Measurements from ENCODE around the gene SGPP1.
A peak's percentile ranks its signal among the peaks of the same experiment; 100 is the strongest.

SGPP1 gene

DNA sequence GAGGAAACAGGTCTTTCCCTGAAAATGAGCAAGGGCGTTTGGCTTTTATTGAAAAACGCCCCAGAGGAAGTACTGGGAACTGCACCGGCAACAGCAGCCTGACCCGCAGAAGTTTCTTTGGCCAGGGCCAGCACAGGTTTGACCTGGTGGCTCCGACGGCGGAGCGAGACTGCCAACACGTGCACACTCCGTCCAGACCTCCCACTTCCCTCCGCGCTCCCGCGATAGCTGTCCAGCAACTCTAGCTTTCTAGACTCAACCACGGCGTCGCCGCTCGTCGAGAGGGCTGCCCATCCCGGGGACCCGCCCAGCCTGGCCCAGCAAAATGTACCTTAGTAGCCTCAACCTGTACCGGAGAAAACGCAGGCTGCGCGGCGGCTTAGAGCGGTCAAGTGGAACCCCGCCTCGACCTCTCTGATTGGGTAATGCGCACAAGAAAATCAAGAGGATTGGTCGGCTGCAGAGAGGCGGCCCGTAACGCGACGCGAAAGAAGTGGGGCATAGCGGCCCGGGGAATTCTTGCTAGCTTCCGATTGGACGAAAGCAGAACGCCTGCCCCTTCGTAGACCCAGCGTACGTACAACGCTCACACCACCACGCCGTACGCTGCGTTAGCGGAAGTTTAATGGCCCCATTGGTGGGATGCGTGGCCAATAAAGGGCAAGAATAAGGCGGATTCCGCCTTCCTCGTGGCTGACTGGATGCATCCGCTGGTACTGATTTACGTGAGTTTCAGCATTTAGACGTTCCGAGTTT is 86.2 kb downstream of the SGPP1 start, which contains the start of gene WDR89 (continued):
- TF ChIP-seq, protein P1, sequence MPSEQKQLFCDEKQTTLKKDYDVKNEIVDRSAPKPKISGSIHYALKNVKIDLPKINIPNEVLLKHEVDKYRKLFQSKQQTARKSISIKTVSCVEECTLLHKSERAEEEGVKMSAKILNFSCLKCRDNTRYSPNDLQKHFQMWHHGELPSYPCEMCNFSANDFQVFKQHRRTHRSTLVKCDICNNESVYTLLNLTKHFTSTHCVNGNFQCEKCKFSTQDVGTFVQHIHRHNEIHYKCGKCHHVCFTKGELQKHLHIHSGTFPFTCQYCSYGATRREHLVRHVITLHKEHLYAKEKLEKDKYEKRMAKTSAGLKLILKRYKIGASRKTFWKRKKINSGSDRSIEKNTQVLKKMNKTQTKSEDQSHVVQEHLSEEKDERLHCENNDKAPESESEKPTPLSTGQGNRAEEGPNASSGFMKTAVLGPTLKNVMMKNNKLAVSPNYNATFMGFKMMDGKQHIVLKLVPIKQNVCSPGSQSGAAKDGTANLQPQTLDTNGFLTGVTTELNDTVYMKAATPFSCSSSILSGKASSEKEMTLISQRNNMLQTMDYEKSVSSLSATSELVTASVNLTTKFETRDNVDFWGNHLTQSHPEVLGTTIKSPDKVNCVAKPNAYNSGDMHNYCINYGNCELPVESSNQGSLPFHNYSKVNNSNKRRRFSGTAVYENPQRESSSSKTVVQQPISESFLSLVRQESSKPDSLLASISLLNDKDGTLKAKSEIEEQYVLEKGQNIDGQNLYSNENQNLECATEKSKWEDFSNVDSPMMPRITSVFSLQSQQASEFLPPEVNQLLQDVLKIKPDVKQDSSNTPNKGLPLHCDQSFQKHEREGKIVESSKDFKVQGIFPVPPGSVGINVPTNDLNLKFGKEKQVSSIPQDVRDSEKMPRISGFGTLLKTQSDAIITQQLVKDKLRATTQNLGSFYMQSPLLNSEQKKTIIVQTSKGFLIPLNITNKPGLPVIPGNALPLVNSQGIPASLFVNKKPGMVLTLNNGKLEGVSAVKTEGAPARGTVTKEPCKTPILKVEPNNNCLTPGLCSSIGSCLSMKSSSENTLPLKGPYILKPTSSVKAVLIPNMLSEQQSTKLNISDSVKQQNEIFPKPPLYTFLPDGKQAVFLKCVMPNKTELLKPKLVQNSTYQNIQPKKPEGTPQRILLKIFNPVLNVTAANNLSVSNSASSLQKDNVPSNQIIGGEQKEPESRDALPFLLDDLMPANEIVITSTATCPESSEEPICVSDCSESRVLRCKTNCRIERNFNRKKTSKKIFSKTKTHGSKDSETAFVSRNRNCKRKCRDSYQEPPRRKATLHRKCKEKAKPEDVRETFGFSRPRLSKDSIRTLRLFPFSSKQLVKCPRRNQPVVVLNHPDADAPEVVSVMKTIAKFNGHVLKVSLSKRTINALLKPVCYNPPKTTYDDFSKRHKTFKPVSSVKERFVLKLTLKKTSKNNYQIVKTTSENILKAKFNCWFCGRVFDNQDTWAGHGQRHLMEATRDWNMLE (tag by site-specific recombination; conservative IDR thresholded peaks at IDR 0.05; ENCODE audit: low read depth): peak; percentile 12
- TF ChIP-seq SETDB1 (IDR thresholded peaks at IDR 0.05; ENCODE audit: insufficient read length, low read length) (peak; percentile 77), ZXDB (tag by site-specific recombination; IDR thresholded peaks at IDR 0.05) (peak; percentile 73), ZNF596 (tag by site-specific recombination; IDR thresholded peaks at IDR 0.05) (no peak), ZNF10 (tag by site-specific recombination; IDR thresholded peaks at IDR 0.05) (0 out of 2 replicates have a peak, but pooled peaks have one; percentile 15), ZFP3 (tag by site-specific recombination; IDR thresholded peaks at IDR 0.05; ENCODE audit: low read depth) (no peak), BCL11A (tag by site-specific recombination; IDR thresholded peaks at IDR 0.05; ENCODE audit: low read depth) (peak; percentile 91), ZNF146 (tag by site-specific recombination; IDR thresholded peaks at IDR 0.05) (no peak), ZNF274 (IDR thresholded peaks at IDR 0.05; ENCODE audit: low read length) (no peak), ZNF274 (tag by site-specific recombination; IDR thresholded peaks at IDR 0.05; ENCODE audit: borderline replicate concordance) (no peak), ZNF544 (tag by site-specific recombination; IDR thresholded peaks at IDR 0.05) (no peak), KLF16 (tag by site-specific recombination; IDR thresholded peaks at IDR 0.05) (peak; percentile 84), ZNF629 (tag by site-specific recombination; IDR thresholded peaks at IDR 0.05) (peak; percentile 77; the same call in 1 of the 2 replicates), ZBTB8A (tag by site-specific recombination; IDR thresholded peaks at IDR 0.05) (0 out of 2 replicates have a peak, but pooled peaks have one; percentile 2), ZNF610 (tag by site-specific recombination; IDR thresholded peaks at IDR 0.05; ENCODE audit: borderline replicate concordance) (peak; percentile 69; the same call in 1 of the 2 replicates), GLIS2 (tag by site-specific recombination; IDR thresholded peaks at IDR 0.05) (no peak), TCF7L2 (IDR thresholded peaks at IDR 0.05; ENCODE audit: borderline replicate concordance, low read depth, low read length) (no peak), ZNF776 (tag by site-specific recombination; IDR thresholded peaks at IDR 0.05; ENCODE audit: borderline replicate concordance) (no peak), KLF10 (tag by site-specific recombination; IDR thresholded peaks at IDR 0.05) (no peak), ZNF202 (tag by site-specific recombination; IDR thresholded peaks at IDR 0.05; ENCODE audit: borderline replicate concordance) (no peak), ZNF792 (tag by site-specific recombination; IDR thresholded peaks at IDR 0.05) (no peak), KLF7 (tag by site-specific recombination; IDR thresholded peaks at IDR 0.05; ENCODE audit: borderline replicate concordance) (peak; percentile 83)
- TF ChIP-seq, protein P2, sequence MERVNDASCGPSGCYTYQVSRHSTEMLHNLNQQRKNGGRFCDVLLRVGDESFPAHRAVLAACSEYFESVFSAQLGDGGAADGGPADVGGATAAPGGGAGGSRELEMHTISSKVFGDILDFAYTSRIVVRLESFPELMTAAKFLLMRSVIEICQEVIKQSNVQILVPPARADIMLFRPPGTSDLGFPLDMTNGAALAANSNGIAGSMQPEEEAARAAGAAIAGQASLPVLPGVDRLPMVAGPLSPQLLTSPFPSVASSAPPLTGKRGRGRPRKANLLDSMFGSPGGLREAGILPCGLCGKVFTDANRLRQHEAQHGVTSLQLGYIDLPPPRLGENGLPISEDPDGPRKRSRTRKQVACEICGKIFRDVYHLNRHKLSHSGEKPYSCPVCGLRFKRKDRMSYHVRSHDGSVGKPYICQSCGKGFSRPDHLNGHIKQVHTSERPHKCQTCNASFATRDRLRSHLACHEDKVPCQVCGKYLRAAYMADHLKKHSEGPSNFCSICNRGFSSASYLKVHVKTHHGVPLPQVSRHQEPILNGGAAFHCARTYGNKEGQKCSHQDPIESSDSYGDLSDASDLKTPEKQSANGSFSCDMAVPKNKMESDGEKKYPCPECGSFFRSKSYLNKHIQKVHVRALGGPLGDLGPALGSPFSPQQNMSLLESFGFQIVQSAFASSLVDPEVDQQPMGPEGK (tag by site-specific recombination; IDR thresholded peaks at IDR 0.05): peak; percentile 39; the same call in 1 of the 2 replicates
- TF ChIP-seq, protein P3, sequence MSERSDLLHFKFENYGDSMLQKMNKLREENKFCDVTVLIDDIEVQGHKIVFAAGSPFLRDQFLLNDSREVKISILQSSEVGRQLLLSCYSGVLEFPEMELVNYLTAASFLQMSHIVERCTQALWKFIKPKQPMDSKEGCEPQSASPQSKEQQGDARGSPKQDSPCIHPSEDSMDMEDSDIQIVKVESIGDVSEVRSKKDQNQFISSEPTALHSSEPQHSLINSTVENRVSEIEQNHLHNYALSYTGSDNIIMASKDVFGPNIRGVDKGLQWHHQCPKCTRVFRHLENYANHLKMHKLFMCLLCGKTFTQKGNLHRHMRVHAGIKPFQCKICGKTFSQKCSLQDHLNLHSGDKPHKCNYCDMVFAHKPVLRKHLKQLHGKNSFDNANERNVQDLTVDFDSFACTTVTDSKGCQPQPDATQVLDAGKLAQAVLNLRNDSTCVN (tag by site-specific recombination; optimal IDR thresholded peaks at IDR 0.05): peak; percentile 89
- TF ChIP-seq, protein P4, sequence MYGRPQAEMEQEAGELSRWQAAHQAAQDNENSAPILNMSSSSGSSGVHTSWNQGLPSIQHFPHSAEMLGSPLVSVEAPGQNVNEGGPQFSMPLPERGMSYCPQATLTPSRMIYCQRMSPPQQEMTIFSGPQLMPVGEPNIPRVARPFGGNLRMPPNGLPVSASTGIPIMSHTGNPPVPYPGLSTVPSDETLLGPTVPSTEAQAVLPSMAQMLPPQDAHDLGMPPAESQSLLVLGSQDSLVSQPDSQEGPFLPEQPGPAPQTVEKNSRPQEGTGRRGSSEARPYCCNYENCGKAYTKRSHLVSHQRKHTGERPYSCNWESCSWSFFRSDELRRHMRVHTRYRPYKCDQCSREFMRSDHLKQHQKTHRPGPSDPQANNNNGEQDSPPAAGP (tag by site-specific recombination; IDR thresholded peaks at IDR 0.05): peak; percentile 68; the same call in 1 of the 2 replicates
- TF ChIP-seq, protein P5, sequence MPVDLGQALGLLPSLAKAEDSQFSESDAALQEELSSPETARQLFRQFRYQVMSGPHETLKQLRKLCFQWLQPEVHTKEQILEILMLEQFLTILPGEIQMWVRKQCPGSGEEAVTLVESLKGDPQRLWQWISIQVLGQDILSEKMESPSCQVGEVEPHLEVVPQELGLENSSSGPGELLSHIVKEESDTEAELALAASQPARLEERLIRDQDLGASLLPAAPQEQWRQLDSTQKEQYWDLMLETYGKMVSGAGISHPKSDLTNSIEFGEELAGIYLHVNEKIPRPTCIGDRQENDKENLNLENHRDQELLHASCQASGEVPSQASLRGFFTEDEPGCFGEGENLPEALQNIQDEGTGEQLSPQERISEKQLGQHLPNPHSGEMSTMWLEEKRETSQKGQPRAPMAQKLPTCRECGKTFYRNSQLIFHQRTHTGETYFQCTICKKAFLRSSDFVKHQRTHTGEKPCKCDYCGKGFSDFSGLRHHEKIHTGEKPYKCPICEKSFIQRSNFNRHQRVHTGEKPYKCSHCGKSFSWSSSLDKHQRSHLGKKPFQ (tag by site-specific recombination; IDR thresholded peaks at IDR 0.05): peak; percentile 87
- TF ChIP-seq, protein P6, sequence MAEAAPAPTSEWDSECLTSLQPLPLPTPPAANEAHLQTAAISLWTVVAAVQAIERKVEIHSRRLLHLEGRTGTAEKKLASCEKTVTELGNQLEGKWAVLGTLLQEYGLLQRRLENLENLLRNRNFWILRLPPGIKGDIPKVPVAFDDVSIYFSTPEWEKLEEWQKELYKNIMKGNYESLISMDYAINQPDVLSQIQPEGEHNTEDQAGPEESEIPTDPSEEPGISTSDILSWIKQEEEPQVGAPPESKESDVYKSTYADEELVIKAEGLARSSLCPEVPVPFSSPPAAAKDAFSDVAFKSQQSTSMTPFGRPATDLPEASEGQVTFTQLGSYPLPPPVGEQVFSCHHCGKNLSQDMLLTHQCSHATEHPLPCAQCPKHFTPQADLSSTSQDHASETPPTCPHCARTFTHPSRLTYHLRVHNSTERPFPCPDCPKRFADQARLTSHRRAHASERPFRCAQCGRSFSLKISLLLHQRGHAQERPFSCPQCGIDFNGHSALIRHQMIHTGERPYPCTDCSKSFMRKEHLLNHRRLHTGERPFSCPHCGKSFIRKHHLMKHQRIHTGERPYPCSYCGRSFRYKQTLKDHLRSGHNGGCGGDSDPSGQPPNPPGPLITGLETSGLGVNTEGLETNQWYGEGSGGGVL (tag by site-specific recombination; IDR thresholded peaks at IDR 0.05): no peak

Data from HEK293 (cell line).